Fibroblast of the conjunctiva (primary cell): Measurements from ENCODE around the gene PPP1R13B.

Experiments used
- DNase-seq: peaks from one replicate; pipeline ENCODE4 v3.0.0-alpha.2; 2010; ENCODE audit warnings: low read depth

PPP1R13B gene

GRCh38 chr14:103730490-103731035 lies 116.8 kb downstream of the PPP1R13B start:
- DNase-seq: no peak

- DNase-seq: no peak
These were observed 117.6 kb downstream of the PPP1R13B start for GRCh38 chr14:103729496-103730448.

GRCh38 chr14:103728721-103729120 lies 118.7 kb downstream of the PPP1R13B start:
- no peak for DNase-seq

GRCh38 chr14:103728141-103728540 lies 119.2 kb downstream of the PPP1R13B start:
- DNase-seq: no peak

GRCh38 chr14:103727313-103727980 lies 119.9 kb downstream of the PPP1R13B start:
- DNase-seq: no peak

- no peak for DNase-seq
These were observed 120.9 kb downstream of the PPP1R13B start for GRCh38 chr14:103726474-103726873.

GRCh38 chr14:103725739-103726395 lies 121.5 kb downstream of the PPP1R13B start:
- DNase-seq: no peak

GRCh38 chr14:103725001-103725682 lies 122.2 kb downstream of the PPP1R13B start:
- no peak for DNase-seq

GRCh38 chr14:103724116-103724515 lies 123.3 kb downstream of the PPP1R13B start:
- no peak for DNase-seq

GRCh38 chr14:103723748-103724081 lies 123.7 kb downstream of the PPP1R13B start:
- no peak for DNase-seq

- DNase-seq: no peak
These were observed 125.8 kb downstream of the PPP1R13B start for GRCh38 chr14:103721334-103722120.

- no peak for DNase-seq
These were observed 127.6 kb downstream of the PPP1R13B start for GRCh38 chr14:103719751-103720150.

GRCh38 chr14:103718572-103718971 lies 128.8 kb downstream of the PPP1R13B start:
- DNase-seq: no peak

GRCh38 chr14:103716899-103717411 lies 130.4 kb downstream of the PPP1R13B start:
- DNase-seq: no peak

GRCh38 chr14:103716091-103716801 lies 131.1 kb downstream of the PPP1R13B start:
- DNase-seq: no peak

GRCh38 chr14:103715052-103716000 lies 132.0 kb downstream of the PPP1R13B start, which contains the start of the genes XRCC3 and ZFYVE21:
Gene XRCC3 (minus strand): TSS chr14:103715451. CDS start chr14:103711087, 4,364 bp downstream.
Gene ZFYVE21 (plus strand): TSS chr14:103715810. CDS start chr14:103715842, 32 bp downstream.
- DNase-seq: peak; percentile 99

GRCh38 chr14:103714063-103714724 lies 133.2 kb downstream of the PPP1R13B start:
- DNase-seq: no peak
